Bronchial epithelial cell (primary cell): ENCODE data around the gene RAPH1. TPM values are rescaled to one million over a fixed set of nuclear protein-coding genes. Genes with fewer than 3 reads are reported as not detected.
"Not testable (repeated sequence)": the region's sequence is repeated elsewhere in the genome, so short reads cannot be mapped to it uniquely, and the experiment has no call there.

Experiments used
- DNase-seq: peaks from one replicate; pipeline ENCODE4 v3.0.0-alpha.2; 2010; ENCODE audit warnings: low read depth
- FAIRE-seq: peaks from 2 replicates; lab custom pipeline; 2011; peaks lifted over from hg19 to GRCh38; lab: Jason Lieb, UNC
- H3K27me3 ChIP-seq: 2 replicates; pipeline ENCODE4 v1.5.1; 2011; ENCODE audit warnings: low read length; ENCODE audit not compliant: control insufficient read depth, insufficient read depth
- H3K36me3 ChIP-seq: 2 replicates; pipeline ENCODE4 v1.5.1; 2011; ENCODE audit warnings: low read length; ENCODE audit not compliant: control insufficient read depth, insufficient read depth
- H3K4me3 ChIP-seq: 2 replicates; pipeline ENCODE4 v1.5.1; 2011; ENCODE audit warnings: mild to moderate bottlenecking, low read depth, low read length, control low read depth
- CTCF ChIP-seq: IDR thresholded peaks from 2 replicates; pipeline ENCODE4 v1.5.1; 2011; ENCODE audit warnings: mild to moderate bottlenecking, moderate library complexity, low read length, control low read depth, inconsistent platforms; ENCODE audit not compliant: insufficient read depth, severe bottlenecking
- total RNA-seq: library from RNA; depleted of rRNA; stranded (reverse); fragments of >200 nt; gene quantifications from 2 replicates; pipeline ENCODE4 v1.2.1, GENCODE V29; 2014

Gene RAPH1
- total RNA-seq, 1 donor from 2014 or later = 15.3 TPM

GRCh38 chr2:203399031-203399430 lies 136.1 kb downstream of the RAPH1 start:
- no peak overlapping the region for H3K4me3 ChIP-seq
- H3K36me3 ChIP-seq = peaks cover 2% of the 10 kb centered on the region
- peak; percentile 24 for DNase-seq
- no peaks in the 10 kb centered on the region for H3K27me3 ChIP-seq
- FAIRE-seq = no peak
- no peak for TF ChIP-seq CTCF

GRCh38 chr2:203396667-203397066 lies 138.4 kb downstream of the RAPH1 start:
- TF ChIP-seq CTCF = peak; percentile 39
- Histone ChIP-seq H3K27me3 (no peaks in the 10 kb centered on the region), H3K36me3 (peaks cover 3% of the 10 kb centered on the region), H3K4me3 (no peak overlapping the region)
- peak; percentile 11 for DNase-seq
- FAIRE-seq = no peak

DNA sequence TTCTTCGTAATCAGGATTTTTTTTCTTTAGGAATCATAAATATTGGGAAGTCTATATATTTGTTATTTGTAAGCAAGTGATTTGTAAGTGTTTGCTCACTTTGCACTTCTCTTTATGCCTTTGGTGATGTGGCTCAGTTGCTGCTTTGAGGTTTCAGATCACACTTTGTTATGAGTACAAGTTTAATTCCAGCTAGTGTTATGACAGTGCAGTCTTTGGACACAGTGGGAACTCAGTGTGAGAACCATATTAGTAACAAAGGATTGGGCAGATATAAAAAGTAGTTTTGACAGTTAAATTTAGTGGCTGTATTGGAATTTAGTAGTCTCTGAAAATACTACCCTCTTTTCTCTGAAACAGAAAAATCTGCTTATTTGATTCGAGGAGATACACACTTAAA lies 139.2 kb downstream of the RAPH1 start:
- no peak overlapping the region for H3K4me3 ChIP-seq
- H3K27me3 ChIP-seq = no peaks in the 10 kb centered on the region
- no peak for DNase-seq
- no peak for TF ChIP-seq CTCF
- no peak for FAIRE-seq
- peaks cover 3% of the 10 kb centered on the region for H3K36me3 ChIP-seq

DNA sequence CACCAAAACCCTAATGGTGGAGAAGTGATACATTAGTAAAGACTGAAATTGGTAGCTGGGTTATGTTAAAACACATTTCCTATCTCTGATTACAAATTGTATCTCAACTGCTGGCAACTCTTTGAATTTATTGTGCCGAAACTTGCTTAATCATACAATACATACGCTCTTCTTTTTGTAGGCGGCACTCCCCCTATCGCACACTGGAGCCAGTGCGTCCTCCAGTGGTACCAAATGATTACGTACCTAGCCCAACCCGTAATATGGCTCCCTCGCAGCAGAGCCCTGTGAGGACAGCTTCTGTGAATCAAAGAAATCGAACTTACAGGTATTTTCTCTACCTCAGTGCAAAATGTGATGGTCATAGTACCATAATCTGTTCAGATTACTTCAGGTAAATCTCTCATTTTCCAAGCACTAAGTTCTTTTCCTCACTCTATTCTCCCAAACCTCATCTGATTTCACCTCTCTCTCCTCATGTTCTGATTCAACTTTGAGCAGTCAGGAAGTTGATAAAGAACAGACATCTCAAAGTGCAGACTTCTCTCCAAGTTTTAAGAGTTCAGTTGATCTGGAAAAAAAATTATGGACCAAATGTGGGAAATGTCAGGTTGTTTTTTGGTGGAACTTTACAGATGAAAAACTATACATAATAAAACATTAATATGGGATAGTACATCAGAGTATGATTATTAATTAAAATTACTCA lies 140.4 kb downstream of the RAPH1 start:
- FAIRE-seq (no peak), DNase-seq (no peak)
- TF ChIP-seq CTCF = no peak
- no peaks in the 10 kb centered on the region for H3K27me3 ChIP-seq
- H3K36me3 ChIP-seq = peaks cover 3% of the 10 kb centered on the region
- no peak overlapping the region for H3K4me3 ChIP-seq

- DNase-seq, H3K27me3 ChIP-seq, H3K4me3 ChIP-seq, FAIRE-seq, H3K36me3 ChIP-seq: not testable (repeated sequence)
Observed at GRCh38 chr2:203388153-203388552, 146.9 kb downstream of the RAPH1 start.

DNA sequence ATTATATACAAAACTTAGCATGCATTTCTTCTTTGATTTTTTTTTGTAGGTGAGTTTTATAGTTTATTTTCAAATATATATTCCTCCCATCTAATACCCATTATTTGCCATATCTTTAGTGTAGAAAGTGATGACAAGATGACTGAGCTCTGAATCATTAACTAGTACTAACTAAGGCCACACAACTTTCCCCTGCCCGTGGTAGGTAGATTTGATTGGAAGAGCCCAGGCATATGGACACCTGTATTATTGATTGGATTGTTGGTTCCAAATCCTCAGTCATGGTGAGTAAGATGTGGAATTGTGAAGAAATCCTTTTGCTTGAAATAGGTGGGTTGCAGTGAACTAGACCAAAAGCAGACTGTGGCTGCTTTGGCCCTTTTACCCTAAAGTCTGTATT lies 152.1 kb downstream of the RAPH1 start:
- Histone ChIP-seq H3K36me3 (no peaks in the 10 kb centered on the region), H3K4me3 (no peak overlapping the region), H3K27me3 (no peaks in the 10 kb centered on the region)
- FAIRE-seq = no peak
- TF ChIP-seq CTCF = no peak
- DNase-seq = peak; percentile 42
